ENCODE measurements around the gene UBL5.
"Not testable (repeated sequence)": the region's sequence is repeated elsewhere in the genome, so short reads cannot be mapped to it uniquely, and the experiment has no call there.

Gene UBL5

GRCh38 chr19:9811139-9811538, 16.6 kb upstream of the UBL5 start:
- DNase-seq (ENCODE audit: low read depth in 2 of 2) = no peak

DNA sequence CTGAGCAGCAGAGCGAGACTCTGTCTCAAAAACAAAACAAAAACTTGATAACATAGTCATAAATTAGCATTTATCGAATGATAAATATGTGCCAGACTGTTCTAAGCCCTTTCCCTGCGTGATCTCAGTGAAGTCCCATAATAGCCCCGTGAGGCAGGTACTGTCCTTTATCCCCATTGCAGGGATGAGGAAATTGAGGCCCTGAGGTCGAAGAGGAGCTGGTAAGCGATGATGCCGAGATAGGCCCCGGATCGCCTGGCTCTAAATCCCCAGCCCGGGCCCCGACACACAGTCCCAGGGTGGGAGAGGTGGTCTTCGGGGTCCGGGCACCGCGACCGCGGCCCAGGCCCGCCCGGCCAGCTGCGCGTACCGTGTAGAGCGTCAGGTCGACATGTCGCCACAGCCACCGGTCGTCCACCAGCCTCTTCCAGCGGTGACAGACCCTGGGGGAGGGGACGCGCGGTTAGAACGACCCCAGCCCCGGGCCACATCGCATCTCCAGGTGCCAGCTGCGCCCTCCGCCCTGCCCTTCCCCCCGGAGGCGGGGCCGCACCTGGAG, 9.5 kb upstream of the UBL5 start:
- no peak for DNase-seq (ENCODE audit: low read depth in 2 of 2)

DNA sequence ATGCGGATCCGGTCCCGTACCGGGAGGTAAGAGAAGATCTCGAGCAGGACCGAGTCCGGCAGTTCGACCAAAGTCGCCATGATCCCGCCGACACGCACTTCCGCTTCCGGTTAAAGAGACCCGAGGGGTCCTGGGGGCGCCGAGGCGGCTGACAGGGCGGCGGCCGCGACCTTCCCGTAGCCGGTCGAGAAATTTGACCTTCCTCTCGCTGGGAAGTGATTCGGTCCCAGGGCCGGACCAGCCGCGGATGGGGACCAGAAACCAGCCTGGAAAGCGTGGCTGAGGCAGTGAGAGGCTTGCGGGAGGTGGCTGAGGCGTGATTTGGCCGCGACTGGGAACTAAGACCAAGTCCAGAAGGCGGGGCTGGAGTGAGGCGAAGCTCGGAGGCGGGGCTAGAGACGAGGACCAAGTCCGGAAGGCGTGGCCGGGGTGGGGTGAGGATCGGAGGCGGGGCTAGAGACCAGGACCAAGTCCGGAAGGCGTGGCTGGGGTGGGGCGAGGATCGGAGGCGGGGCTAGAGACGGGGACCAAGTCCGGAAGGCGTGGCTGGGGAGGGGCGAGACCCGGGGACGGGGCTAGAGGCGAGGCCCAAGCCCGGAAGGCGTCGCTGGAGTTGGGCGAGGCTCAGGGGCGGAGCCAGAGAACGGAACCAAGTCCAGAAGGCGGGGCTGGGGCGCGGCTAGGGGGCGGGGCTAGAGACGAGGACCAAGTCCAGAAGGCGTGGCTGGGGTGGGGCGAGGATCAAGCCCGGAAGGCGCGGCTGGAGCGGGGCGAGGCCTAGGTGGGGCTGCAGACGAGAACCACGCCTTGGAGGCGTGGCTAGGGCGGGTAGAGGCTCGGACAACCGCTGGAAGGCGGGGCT, 8.8 kb upstream of the UBL5 start, which contains the start of gene FBXL12:
Gene FBXL12, minus strand, starts transcription at position 346 of the 862 bp plus-strand sequence. Its CDS starts 266 bp downstream, at position 80.
- peak; percentile 100 for DNase-seq (ENCODE audit: low read depth in 2 of 2)

GRCh38 chr19:9819596-9819909, 8.2 kb upstream of the UBL5 start:
- no peak for DNase-seq (ENCODE audit: low read depth in 2 of 2)

DNA sequence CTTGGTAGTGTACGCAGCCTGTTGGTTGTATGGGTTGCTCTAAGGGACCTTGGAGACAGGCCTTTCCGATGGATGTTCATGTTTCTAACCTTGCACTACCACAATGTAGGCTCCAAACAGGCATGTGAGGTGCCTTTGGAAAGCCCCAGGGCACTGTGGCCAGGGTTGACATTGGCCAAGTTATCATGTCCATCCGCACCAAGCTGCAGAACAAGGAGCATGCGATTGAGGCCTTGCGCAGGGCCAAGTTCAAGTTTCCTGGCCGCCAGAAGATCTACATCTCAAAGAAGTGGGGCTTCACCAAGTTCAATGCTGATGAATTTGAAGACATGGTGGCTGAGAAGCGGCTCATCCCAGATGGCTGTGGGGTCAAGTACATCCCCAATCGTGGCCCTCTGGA, 7.7 kb upstream of the UBL5 start:
- not testable (repeated sequence) for DNase-seq (ENCODE audit: low read depth in 2 of 2)

DNA sequence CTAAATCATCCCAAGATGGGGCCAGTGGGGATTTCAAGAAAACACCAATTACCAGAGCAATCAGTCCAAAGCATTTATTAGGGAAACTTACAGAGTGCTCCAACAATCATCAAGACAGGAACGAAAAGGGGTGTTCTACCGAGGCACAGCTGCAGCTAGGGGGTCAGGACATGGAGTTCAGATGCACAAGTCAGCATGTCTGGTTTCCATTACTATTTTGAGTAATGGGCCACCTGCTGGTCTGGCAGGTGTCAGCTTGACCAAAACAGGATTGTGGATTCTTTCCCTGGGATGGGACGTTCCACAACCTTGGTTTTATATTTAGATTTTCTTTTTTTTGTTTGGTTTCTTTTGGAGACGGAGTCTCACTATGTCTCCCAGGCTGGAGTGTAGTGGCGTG, 3.9 kb upstream of the UBL5 start:
- DNase-seq (ENCODE audit: low read depth in 2 of 2) = no peak

DNA sequence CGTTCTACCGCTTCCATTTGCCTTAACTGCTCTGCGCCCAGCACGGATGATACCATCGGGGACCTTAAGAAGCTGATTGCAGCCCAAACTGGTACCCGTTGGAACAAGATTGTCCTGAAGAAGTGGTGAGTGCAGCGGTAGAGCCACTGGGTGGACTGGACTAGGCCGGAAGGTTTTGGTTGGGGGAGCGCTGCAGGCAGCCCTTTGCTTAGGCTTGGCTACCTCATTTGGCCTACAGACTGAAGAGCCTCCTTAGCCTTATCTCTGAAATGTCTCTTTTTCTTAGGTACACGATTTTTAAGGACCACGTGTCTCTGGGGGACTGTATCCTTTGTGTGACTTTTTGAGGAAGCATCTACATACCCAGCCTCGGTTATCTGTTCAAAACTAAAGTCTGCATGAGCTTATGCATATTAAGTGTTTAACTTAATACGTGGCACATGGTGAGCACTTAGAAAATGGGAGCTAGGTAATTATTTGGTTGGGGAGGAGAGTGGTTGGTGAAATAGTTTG, 889 bp downstream of the UBL5 start:
- no peak for DNase-seq (ENCODE audit: low read depth in 2 of 2)

- no peak for DNase-seq (ENCODE audit: low read depth in 2 of 2)
These were observed 6.6 kb downstream of the UBL5 start for GRCh38 chr19:9834307-9834725.

DNA sequence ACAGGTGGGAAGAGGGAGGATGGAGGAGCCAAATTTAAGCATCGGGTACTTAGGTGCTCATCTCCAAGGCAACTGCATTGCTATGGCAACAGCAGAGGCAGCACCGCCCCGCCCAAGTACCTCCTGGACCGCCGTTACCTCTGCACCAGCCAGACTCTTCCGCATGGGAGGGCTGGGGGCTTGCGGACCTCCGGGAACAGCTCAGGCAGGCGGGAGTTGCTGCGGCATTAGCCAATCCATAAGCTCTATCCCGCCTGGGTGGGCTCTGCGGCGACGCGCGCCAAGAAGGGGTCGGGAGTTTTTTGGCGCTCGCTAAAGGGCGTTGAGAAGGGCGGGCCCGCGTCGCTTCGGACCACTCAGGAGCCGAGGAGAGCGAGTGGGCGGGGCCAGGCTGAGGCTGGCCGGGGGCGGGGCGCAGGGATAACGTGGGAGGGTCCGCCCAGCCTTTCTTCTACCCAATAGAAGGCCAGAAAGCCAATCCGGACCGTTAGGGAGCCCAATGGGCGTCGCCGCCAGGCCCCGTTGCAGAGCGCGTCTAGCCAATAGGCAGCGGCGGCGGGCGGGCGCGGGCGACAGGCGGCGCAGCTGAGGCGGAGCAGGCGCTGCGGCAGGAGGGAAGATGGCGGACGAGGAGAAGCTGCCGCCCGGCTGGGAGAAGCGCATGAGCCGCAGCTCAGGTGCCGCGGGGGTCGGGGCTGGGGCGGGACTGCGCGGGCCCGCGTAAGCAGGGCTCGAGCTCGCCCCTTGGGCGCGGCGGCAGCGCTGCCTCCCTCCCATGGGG, 7.2 kb downstream of the UBL5 start, which contains the start of gene PIN1:
Gene PIN1, plus strand, starts transcription at position 593 of the 781 bp plus-strand sequence. Its CDS starts 27 bp downstream, at position 620.
- peak; percentile 98 for DNase-seq (ENCODE audit: low read depth in 2 of 2)

- DNase-seq (ENCODE audit: low read depth in 2 of 2) = no peak
These were observed 7.8 kb downstream of the UBL5 start for GRCh38 chr19:9835507-9835949.

DNA sequence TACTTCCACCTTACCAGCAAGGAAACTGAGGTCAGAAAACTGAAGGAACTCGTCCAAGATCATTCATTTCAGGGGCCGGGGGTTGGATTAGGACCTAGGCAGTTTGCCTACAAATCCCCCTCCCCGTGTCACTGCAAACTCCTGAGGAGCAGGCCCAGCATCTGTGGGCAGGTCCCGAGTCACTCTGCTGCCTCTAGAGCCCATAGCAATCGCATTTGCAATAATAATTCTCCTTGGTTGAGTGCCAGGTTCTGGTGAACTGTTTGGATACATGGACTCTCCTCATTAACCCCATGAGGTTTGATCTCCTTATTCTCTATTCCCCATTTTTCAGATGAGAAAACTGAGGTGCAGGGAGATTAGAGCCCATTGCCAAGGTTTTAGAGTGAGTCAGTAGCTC, 8.3 kb downstream of the UBL5 start:
- DNase-seq (ENCODE audit: low read depth in 2 of 2) = no peak

DNA sequence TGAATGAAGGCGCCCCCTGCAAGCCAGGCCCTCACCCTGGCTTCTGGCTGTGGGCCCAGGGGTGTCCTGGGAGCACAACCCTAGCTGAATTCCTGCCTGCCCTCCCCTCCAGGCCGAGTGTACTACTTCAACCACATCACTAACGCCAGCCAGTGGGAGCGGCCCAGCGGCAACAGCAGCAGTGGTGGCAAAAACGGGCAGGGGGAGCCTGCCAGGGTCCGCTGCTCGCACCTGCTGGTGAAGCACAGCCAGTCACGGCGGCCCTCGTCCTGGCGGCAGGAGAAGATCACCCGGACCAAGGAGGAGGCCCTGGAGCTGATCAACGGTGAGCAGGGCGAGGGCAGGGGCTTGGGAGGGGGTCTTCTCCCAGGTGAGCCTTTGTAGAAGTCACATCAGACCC, 10.6 kb downstream of the UBL5 start:
- DNase-seq (ENCODE audit: low read depth in 2 of 2) = no peak

GRCh38 chr19:9839415-9839814, 11.7 kb downstream of the UBL5 start:
- no peak for DNase-seq (ENCODE audit: low read depth in 2 of 2)

- DNase-seq (ENCODE audit: low read depth in 2 of 2) = no peak
These were observed 15.3 kb downstream of the UBL5 start for GRCh38 chr19:9842834-9843625.

- DNase-seq (ENCODE audit: low read depth in 2 of 2) = not testable (repeated sequence)
These were observed 16.0 kb downstream of the UBL5 start for GRCh38 chr19:9843626-9844273.

- DNase-seq (ENCODE audit: low read depth in 2 of 2) = peak; percentile 35 to 38
These were observed 19.5 kb downstream of the UBL5 start for GRCh38 chr19:9847087-9847671.

- DNase-seq (ENCODE audit: low read depth in 2 of 2) = no peak
These were observed 20.3 kb downstream of the UBL5 start for GRCh38 chr19:9848060-9848459.

DNA sequence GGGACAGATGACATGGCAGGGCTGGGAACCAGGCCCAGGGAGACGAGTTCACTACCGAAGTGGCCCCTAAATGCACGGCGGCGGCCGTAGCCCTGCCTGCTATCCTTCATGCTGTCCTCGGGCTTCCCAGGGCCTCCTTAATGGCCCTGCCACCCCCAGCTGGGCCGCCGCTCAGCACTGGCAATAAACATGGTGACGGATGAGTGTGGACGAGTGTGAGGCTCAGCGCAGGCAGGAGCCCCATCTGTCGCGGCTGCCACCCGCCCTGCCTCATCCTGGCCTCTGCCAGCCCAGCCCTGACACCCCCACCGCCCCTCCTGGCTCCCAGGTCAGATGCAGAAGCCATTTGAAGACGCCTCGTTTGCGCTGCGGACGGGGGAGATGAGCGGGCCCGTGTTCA, 21.0 kb downstream of the UBL5 start:
- DNase-seq (ENCODE audit: low read depth in 2 of 2) = no peak

DNA sequence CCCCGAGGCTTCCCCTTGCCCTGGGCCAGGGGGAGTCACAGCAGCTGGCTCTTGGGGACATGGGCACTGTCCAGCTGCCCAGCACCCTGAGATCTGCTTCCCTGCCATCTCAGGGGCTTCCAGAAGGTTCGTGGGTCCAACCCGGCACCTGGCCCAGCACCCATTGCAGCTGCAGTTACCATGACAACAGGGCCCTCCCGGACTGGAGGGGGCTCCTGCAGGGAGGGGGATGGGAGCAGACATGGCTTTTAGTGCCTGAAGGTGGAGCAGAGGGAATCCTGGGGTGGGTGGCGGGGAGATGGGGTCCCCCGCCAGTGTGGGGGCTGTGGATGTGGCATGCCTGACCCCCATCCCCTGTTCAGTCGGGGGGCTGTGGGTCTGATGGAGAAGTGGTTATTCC, 22.1 kb downstream of the UBL5 start:
- no peak for DNase-seq (ENCODE audit: low read depth in 2 of 2)

- no peak for DNase-seq (ENCODE audit: low read depth in 2 of 2)
These were observed 22.7 kb downstream of the UBL5 start for GRCh38 chr19:9850235-9850959.

All from activated CD4-positive, alpha-beta T cell treated with anti-CD3 and anti-CD28 coated beads for 24 hours (primary cell).